ENCODE data around the gene SKOR2.

Gene SKOR2

GRCh38 chr18:47248604-47249313 lies 2.7 kb downstream of the SKOR2 start:
- Mint-ChIP-seq H3K27me3 (ENCODE audit: low read depth) (peaks cover 77% of the 10 kb centered on the region), H3K27ac (peak overlapping the region; percentile 36), H3K36me3 (ENCODE audit: low read depth) (peaks cover 5% of the 10 kb centered on the region), H3K4me1 (ENCODE audit: low read depth) (no peaks in the 10 kb centered on the region), H3K9me3 (no peaks in the 10 kb centered on the region), H3K4me3 (no peak overlapping the region)
- no peak for DNase-seq (ENCODE audit: low spot score)

GRCh38 chr18:47248115-47248603 lies 3.3 kb downstream of the SKOR2 start:
- Mint-ChIP-seq H3K36me3 (ENCODE audit: low read depth) (peaks cover 5% of the 10 kb centered on the region), H3K27me3 (ENCODE audit: low read depth) (peaks cover 76% of the 10 kb centered on the region), H3K4me1 (ENCODE audit: low read depth) (no peaks in the 10 kb centered on the region), H3K4me3 (no peak overlapping the region), H3K27ac (peak overlapping the region; percentile 36), H3K9me3 (no peaks in the 10 kb centered on the region)
- no peak for DNase-seq (ENCODE audit: low spot score)

- no peaks in the 10 kb centered on the region for H3K4me1 Mint-ChIP-seq (ENCODE audit: low read depth)
- no peak for DNase-seq (ENCODE audit: low spot score)
- peaks cover 5% of the 10 kb centered on the region for H3K36me3 Mint-ChIP-seq (ENCODE audit: low read depth)
- peaks cover 76% of the 10 kb centered on the region for H3K27me3 Mint-ChIP-seq (ENCODE audit: low read depth)
- H3K27ac Mint-ChIP-seq: no peak overlapping the region
- no peaks in the 10 kb centered on the region for H3K9me3 Mint-ChIP-seq
- H3K4me3 Mint-ChIP-seq: no peak overlapping the region
Measured at GRCh38 chr18:47247416-47248114, 3.9 kb downstream of the SKOR2 start.

GRCh38 chr18:47247036-47247415 lies 4.4 kb downstream of the SKOR2 start:
- H3K4me3 Mint-ChIP-seq: no peak overlapping the region
- H3K9me3 Mint-ChIP-seq: no peaks in the 10 kb centered on the region
- peaks cover 5% of the 10 kb centered on the region for H3K36me3 Mint-ChIP-seq (ENCODE audit: low read depth)
- H3K27ac Mint-ChIP-seq: no peak overlapping the region
- DNase-seq (ENCODE audit: low spot score): no peak
- H3K4me1 Mint-ChIP-seq (ENCODE audit: low read depth): no peaks in the 10 kb centered on the region
- H3K27me3 Mint-ChIP-seq (ENCODE audit: low read depth): peaks cover 71% of the 10 kb centered on the region

- H3K4me3 Mint-ChIP-seq: peak overlapping the region; percentile 11
- no peaks in the 10 kb centered on the region for H3K4me1 Mint-ChIP-seq (ENCODE audit: low read depth)
- peak overlapping the region; percentile 44 for H3K27ac Mint-ChIP-seq
Measured at GRCh38 chr18:47246027-47246971, 5.2 kb downstream of the SKOR2 start.

GRCh38 chr18:47244086-47244485 lies 7.4 kb downstream of the SKOR2 start:
- Mint-ChIP-seq H3K27ac (no peak overlapping the region), H3K27me3 (ENCODE audit: low read depth) (peaks cover 61% of the 10 kb centered on the region)

More at GRCh38 chr18:47246027-47246971, 5.2 kb downstream of the SKOR2 start:
- peaks cover 5% of the 10 kb centered on the region for H3K36me3 Mint-ChIP-seq (ENCODE audit: low read depth)
- H3K9me3 Mint-ChIP-seq: no peaks in the 10 kb centered on the region
- DNase-seq (ENCODE audit: low spot score): no peak
- peaks cover 70% of the 10 kb centered on the region for H3K27me3 Mint-ChIP-seq (ENCODE audit: low read depth)

GRCh38 chr18:47235096-47235495 lies 16.4 kb downstream of the SKOR2 start:
- Mint-ChIP-seq H3K27ac (no peak overlapping the region), H3K4me1 (ENCODE audit: low read depth) (no peaks in the 10 kb centered on the region), H3K9me3 (no peaks in the 10 kb centered on the region), H3K27me3 (ENCODE audit: low read depth) (peaks cover 29% of the 10 kb centered on the region), H3K36me3 (ENCODE audit: low read depth) (no peaks in the 10 kb centered on the region), H3K4me3 (no peak overlapping the region)
- DNase-seq (ENCODE audit: low spot score): no peak

More at GRCh38 chr18:47244086-47244485, 7.4 kb downstream of the SKOR2 start:
- Mint-ChIP-seq H3K9me3 (no peaks in the 10 kb centered on the region), H3K4me1 (ENCODE audit: low read depth) (no peaks in the 10 kb centered on the region), H3K36me3 (ENCODE audit: low read depth) (peaks cover 5% of the 10 kb centered on the region), H3K4me3 (no peak overlapping the region)
- DNase-seq (ENCODE audit: low spot score): no peak

- H3K4me1 Mint-ChIP-seq (ENCODE audit: low read depth): no peaks in the 10 kb centered on the region
- no peaks in the 10 kb centered on the region for H3K36me3 Mint-ChIP-seq (ENCODE audit: low read depth)
- no peak overlapping the region for H3K27ac Mint-ChIP-seq
- no peaks in the 10 kb centered on the region for H3K9me3 Mint-ChIP-seq
- no peak for DNase-seq (ENCODE audit: low spot score)
- H3K4me3 Mint-ChIP-seq: no peak overlapping the region
- peaks cover 24% of the 10 kb centered on the region for H3K27me3 Mint-ChIP-seq (ENCODE audit: low read depth)
Measured at GRCh38 chr18:47226660-47227059, 24.8 kb downstream of the SKOR2 start.

- Mint-ChIP-seq H3K36me3 (ENCODE audit: low read depth) (no peaks in the 10 kb centered on the region), H3K27ac (no peak overlapping the region), H3K4me1 (ENCODE audit: low read depth) (no peaks in the 10 kb centered on the region), H3K27me3 (ENCODE audit: low read depth) (peaks cover 51% of the 10 kb centered on the region), H3K9me3 (no peaks in the 10 kb centered on the region), H3K4me3 (no peak overlapping the region)
- DNase-seq (ENCODE audit: low spot score): no peak
Measured at GRCh38 chr18:47215554-47216138, 35.8 kb downstream of the SKOR2 start.

GRCh38 chr18:47209171-47209570 lies 42.3 kb downstream of the SKOR2 start:
- no peak overlapping the region for H3K27ac Mint-ChIP-seq
- no peak overlapping the region for H3K4me3 Mint-ChIP-seq
- H3K27me3 Mint-ChIP-seq (ENCODE audit: low read depth): peaks cover 40% of the 10 kb centered on the region
- no peaks in the 10 kb centered on the region for H3K9me3 Mint-ChIP-seq
- DNase-seq (ENCODE audit: low spot score): no peak
- no peaks in the 10 kb centered on the region for H3K4me1 Mint-ChIP-seq (ENCODE audit: low read depth)
- no peaks in the 10 kb centered on the region for H3K36me3 Mint-ChIP-seq (ENCODE audit: low read depth)

- H3K4me1 Mint-ChIP-seq (ENCODE audit: low read depth): no peaks in the 10 kb centered on the region
Measured at GRCh38 chr18:47206945-47207637, 44.4 kb downstream of the SKOR2 start.

GRCh38 chr18:47204908-47205522 lies 46.4 kb downstream of the SKOR2 start:
- Mint-ChIP-seq H3K9me3 (no peaks in the 10 kb centered on the region), H3K4me1 (ENCODE audit: low read depth) (peaks cover 4% of the 10 kb centered on the region), H3K4me3 (no peak overlapping the region), H3K27ac (no peak overlapping the region), H3K36me3 (ENCODE audit: low read depth) (no peaks in the 10 kb centered on the region), H3K27me3 (ENCODE audit: low read depth) (peaks cover 29% of the 10 kb centered on the region)
- DNase-seq (ENCODE audit: low spot score): no peak

More at GRCh38 chr18:47206945-47207637, 44.4 kb downstream of the SKOR2 start:
- Mint-ChIP-seq H3K27me3 (ENCODE audit: low read depth) (peaks cover 31% of the 10 kb centered on the region), H3K4me3 (no peak overlapping the region), H3K9me3 (no peaks in the 10 kb centered on the region), H3K36me3 (ENCODE audit: low read depth) (no peaks in the 10 kb centered on the region), H3K27ac (no peak overlapping the region)
- DNase-seq (ENCODE audit: low spot score): no peak

Measured in T-helper 2 cell treated with Interferon-gamma antibody and Interleukin-4, amounts not matched to agents 5 μg/mL and 100 μg/mL, for 36 hours (primary cell).